Astrocyte of the cerebellum (primary cell): ENCODE data around the gene LY6G6C.

Source experiments
- DNase-seq: peaks from one replicate; pipeline ENCODE4 v3.0.0-alpha.2; 2011; ENCODE audit warnings: low read depth
- H3K4me3 ChIP-seq: 2 replicates; pipeline ENCODE4 v1.5.1; 2011; ENCODE audit warnings: mild to moderate bottlenecking, low read depth, low read length, moderate library complexity
- CTCF ChIP-seq: IDR thresholded peaks from 2 replicates; pipeline ENCODE4 v1.5.1; 2012; ENCODE audit warnings: low read length, low read depth, moderate library complexity, mild to moderate bottlenecking; ENCODE audit errors: missing control alignments
- in situ Hi-C: cut with HindIII; loops from 2 replicates; pipeline ENCODE4 v1.10.0; 2017; ENCODE audit warnings: low sequenced_read_pairs

LY6G6C gene

GRCh38 chr6:31669676-31670075, 51.9 kb downstream of the LY6G6C start, which contains the start of gene LY6G5B:
LY6G5B (plus strand) TSS chr6:31669976; CDS start chr6:31670951, 975 bp downstream.
- in situ Hi-C loops: no loop called here
- TF ChIP-seq CTCF: no peak
- H3K4me3 ChIP-seq: no peak within 1 kb of the TSS
- no peak for DNase-seq
